HPDE6-E6E7 (cell line): ENCODE measurements around the gene PLA2G3.
"Not testable (repeated sequence)": the region's sequence is repeated elsewhere in the genome, so short reads cannot be mapped to it uniquely, and the experiment has no call there.

ENCODE experiments used
- DNase-seq: peaks from one replicate; pipeline ENCODE4 v3.0.0; 2011; ENCODE audit warnings: missing footprints; ENCODE audit errors: extremely low spot score

PLA2G3 gene, protein sequence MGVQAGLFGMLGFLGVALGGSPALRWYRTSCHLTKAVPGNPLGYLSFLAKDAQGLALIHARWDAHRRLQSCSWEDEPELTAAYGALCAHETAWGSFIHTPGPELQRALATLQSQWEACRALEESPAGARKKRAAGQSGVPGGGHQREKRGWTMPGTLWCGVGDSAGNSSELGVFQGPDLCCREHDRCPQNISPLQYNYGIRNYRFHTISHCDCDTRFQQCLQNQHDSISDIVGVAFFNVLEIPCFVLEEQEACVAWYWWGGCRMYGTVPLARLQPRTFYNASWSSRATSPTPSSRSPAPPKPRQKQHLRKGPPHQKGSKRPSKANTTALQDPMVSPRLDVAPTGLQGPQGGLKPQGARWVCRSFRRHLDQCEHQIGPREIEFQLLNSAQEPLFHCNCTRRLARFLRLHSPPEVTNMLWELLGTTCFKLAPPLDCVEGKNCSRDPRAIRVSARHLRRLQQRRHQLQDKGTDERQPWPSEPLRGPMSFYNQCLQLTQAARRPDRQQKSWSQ

GRCh38 chr22:31139866-31140716 lies at the start of gene PLA2G3:
Gene PLA2G3, minus strand, starts transcription at chr22:31140508. Its CDS starts 154 bp downstream, at chr22:31140354.
- no peak for DNase-seq

GRCh38 chr22:31187627-31188026 lies 47.3 kb upstream of the PLA2G3 start:
- no peak for DNase-seq

DNA sequence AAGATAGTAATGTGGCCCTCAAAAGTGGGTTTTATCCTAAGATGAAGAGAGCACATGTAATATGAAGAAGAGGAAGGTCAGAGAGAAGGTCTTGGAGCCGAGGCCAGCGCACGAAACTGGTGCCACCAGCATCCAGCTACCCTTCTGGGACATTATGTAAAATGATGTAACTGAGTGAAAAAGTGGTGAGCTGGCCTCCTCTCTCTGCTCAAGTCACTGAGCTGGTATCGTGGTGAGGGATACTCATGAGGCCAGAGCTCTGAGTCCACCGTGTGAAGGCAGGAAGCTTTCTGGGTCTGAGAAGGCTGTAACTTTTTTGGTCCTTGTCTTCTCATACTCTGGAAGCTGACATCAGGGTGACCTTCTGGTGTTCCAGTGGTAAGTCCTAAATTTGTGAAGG lies 44.7 kb upstream of the PLA2G3 start:
- DNase-seq = no peak

- DNase-seq = no peak
Observed at GRCh38 chr22:31184015-31184414, 43.7 kb upstream of the PLA2G3 start.

- DNase-seq = no peak
Observed at GRCh38 chr22:31179345-31179744, 39.0 kb upstream of the PLA2G3 start.

DNA sequence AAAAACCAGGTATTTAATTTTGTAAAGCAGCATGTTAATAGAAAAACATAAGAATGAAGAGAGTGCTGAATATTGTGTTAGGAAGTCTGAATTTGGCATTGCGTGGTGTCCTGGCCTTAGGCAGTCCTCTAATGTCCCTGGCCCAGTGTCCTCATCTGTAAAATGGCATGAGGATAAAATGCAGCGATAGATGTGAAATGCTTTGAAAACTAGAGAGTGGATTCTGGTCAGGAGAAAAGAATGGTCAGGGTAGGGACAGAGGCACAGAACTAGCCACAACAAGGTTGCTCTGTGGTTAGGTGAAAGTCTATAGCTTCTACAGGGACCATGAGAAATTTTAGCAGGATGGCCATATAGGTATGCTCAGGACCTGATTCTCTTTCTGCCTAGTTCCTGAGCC lies 38.6 kb upstream of the PLA2G3 start:
- DNase-seq = no peak

- peak; percentile 94 for DNase-seq
Observed at GRCh38 chr22:31177420-31178162, 37.3 kb upstream of the PLA2G3 start.

GRCh38 chr22:31176923-31177322 lies 36.6 kb upstream of the PLA2G3 start:
- no peak for DNase-seq

DNA sequence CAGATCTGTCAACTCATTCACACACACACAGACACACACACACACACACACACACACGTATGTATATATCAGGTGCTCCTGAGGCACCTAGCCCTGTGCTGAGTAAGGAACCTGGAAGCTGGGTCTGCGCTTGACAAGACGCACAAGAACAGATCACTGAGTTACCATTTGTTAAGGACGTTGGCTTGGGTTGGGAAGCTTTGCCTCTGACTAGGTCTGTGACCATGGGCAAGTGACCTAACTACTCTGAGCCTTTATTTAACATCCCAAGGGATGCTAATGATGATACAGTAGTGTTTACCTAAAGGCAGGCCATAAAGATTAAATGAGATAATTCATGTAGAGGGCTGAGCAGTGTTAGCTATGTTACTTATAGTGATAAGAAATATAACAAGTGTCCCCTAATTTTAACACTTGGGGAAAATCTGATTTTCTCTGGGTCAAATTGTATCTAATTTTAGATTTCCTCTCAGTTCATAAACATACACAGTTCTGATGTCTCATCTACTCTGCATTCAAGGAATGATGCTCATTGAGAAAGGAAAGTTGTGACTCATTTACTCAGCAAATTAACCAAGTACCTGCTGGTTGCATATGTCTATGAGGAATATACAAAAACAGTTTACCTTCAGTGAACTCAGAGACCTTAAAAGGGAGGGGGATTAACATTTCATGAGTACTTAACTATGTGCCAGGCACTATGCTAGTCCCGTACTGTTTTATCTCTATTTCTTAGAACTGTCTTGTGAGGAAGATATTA lies 33.3 kb upstream of the PLA2G3 start:
- DNase-seq = peak; percentile 69

DNA sequence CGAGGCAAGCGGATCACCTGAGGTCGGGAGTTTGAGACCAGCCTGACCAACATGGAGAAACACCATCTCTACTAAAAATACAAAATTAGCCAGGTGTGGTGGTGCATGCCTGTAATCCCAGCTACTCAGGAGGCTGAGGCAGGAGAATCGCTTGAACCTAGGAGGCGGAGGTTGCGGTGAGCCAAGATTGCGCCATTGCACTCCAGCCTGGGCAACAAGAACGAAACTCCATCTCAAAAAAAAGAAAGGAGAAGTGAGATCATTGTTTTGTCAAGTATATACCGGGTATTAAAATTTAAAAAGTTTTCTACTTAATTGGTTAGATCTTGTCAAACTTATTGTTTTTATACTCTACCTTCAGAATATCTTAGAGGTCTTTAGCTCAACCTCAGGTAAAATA lies 31.4 kb upstream of the PLA2G3 start:
- not testable (repeated sequence) for DNase-seq

DNA sequence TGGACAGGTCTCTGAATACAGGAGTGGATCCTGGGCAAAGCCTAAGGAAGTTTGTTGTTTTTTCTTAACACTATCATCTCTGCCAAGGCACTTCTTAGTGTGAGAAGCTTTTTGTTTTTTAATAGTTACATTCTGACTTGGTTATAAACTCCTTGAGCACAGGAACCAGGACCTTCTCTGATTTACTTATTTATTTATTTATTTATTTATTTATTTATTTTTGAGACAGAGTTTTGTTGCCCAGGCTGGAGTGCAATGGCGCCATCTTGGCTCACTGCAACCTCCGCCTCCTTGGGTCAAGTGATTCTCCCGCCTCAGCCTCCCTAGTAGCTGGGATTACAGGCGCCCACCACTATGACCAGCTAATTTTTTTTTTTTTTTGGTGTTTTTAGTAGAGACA lies 30.7 kb upstream of the PLA2G3 start:
- DNase-seq = no peak

- no peak for DNase-seq
Observed at GRCh38 chr22:31162015-31162765, 21.9 kb upstream of the PLA2G3 start.

- no peak for DNase-seq
Observed at GRCh38 chr22:31161386-31161785, 21.1 kb upstream of the PLA2G3 start.

- peak; percentile 45 for DNase-seq
Observed at GRCh38 chr22:31160328-31160978, 20.1 kb upstream of the PLA2G3 start.

- DNase-seq = no peak
Observed at GRCh38 chr22:31155422-31155821, 15.1 kb upstream of the PLA2G3 start.

GRCh38 chr22:31154975-31155374 lies 14.7 kb upstream of the PLA2G3 start:
- no peak for DNase-seq

DNA sequence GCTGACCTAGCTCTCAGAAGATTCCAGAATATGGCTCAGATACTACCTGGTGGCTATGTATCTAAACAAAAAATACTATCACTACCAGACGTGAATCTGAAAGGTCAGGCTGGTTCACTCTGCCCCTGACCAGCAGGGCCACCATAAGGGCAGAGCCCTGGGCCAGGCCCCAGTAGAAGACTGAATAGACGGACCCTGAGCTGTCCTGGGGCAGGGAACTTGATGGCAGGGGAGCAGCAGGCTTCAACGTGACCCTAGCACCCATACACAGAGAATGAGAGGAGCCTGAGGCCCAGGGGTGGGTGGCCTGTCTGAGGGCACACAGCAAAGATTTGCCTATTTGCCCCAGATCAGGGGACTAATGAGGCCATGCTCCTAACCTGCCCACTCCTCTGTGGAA lies 13.0 kb upstream of the PLA2G3 start:
- no peak for DNase-seq

DNA sequence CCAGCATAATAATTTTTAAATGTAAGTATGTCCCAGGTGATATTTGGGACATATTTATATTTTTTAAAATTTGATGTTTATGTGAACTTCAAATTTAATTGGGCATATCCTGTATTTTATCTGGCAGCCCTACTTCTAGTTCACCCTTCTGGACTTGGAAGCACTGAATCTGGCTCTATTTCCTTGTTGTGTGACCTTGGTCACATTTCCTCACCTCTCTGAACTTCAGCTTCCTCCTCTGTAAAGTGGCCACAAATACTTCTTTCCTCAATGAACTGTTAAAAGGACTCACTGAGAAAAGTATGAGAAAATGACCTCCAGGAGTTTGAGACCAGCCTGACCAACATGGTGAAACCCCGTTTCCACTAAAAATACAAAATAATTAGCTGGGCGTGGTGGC lies 11.6 kb upstream of the PLA2G3 start:
- DNase-seq = no peak

DNA sequence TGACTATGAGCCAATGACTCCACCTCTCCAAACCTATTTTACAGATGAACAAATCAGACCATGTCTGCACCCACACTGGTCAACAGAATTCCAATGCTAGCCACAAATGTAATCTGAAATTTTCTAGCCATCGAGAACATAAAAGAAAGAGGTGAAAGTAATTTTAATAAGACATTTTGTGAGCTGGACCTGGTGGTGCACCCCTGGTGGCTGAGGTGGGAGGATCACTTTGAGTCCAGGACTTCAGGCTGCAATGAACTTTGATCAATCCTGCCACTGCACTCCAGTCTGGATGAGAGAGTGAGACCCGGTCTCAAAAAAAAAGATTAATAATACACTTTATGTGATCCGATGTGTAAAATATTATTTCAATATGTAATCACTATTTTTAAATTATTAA lies 10.3 kb upstream of the PLA2G3 start:
- DNase-seq = no peak
